H1 (cell line): ENCODE data around the gene CXXC5. TPM values are rescaled to one million over a fixed set of nuclear protein-coding genes. Genes with fewer than 3 reads are reported as not detected.

Source experiments
- CTCF ChIA-PET: fragments of 300-600 bp; sonication (Branson Sonifier 250); formaldehyde crosslinking; loops from one replicate; lab custom pipeline; 2021; ENCODE audit not compliant: partially characterized antibody; lab: Charles Lee
- POLR2A ChIA-PET: fragments of 300-600 bp; sonication (Branson Sonifier 250); formaldehyde crosslinking; loops from one replicate; lab custom pipeline; 2021; ENCODE audit warnings: inconsistent platforms; ENCODE audit not compliant: partially characterized antibody; lab: Charles Lee
- DNase-seq, 2 experiments: peaks; one replicate each; pipeline versions ENCODE4 v3.0.0 to v3.0.0-alpha.2; 2010 to 2022; ENCODE audit warnings: low spot score in 2 of 2, low read depth in 1 of 2, mixed read lengths in 1 of 2
- FAIRE-seq: peaks from 2 replicates; lab custom pipeline; 2011; peaks lifted over from hg19 to GRCh38; lab: Jason Lieb, UNC
- H2AFZ ChIP-seq: 2 replicates; pipeline ENCODE4 v1.8.1; 2012; ENCODE audit warnings: low read length, inconsistent platforms
- H2AK5ac ChIP-seq: 2 replicates; pipeline ENCODE4 v1.6.1; 2013; ENCODE audit warnings: low read depth, low read length
- H2BK120ac ChIP-seq: replicated peaks from 2 replicates; pipeline ENCODE3; 2013; ENCODE audit warnings: low read depth, low read length, inconsistent platforms
- H2BK12ac ChIP-seq: 2 replicates; pipeline ENCODE4 v1.6.1; 2013; ENCODE audit warnings: low read depth, low read length
- H2BK15ac ChIP-seq: 2 replicates; pipeline ENCODE4 v1.6.1; 2013; ENCODE audit warnings: low read length
- H2BK20ac ChIP-seq: 2 replicates; pipeline ENCODE4 v1.6.1; 2013; ENCODE audit warnings: low read length
- H2BK5ac ChIP-seq: 2 replicates; pipeline ENCODE4 v1.6.1; 2013; ENCODE audit warnings: low read depth, low read length
- H3K14ac ChIP-seq: 2 replicates; pipeline ENCODE4 v1.6.1; 2013; ENCODE audit warnings: inconsistent platforms; ENCODE audit not compliant: insufficient read length
- H3K18ac ChIP-seq: 2 replicates; pipeline ENCODE4 v1.6.1; 2013; ENCODE audit warnings: low read length; ENCODE audit errors: extremely low read depth
- H3K23ac ChIP-seq: 2 replicates; pipeline ENCODE4 v1.6.1; 2013; ENCODE audit warnings: inconsistent platforms; ENCODE audit not compliant: insufficient read length
- H3K23me2 ChIP-seq: 2 replicates; pipeline ENCODE4 v1.6.1; 2013; ENCODE audit warnings: low read depth, low read length
- H3K27ac ChIP-seq: 2 replicates; pipeline ENCODE4 v1.6.1; 2011; ENCODE audit warnings: low read depth, low read length, inconsistent platforms
- H3K27me3 ChIP-seq, 4 experiments: replicated peaks in 1 of 4; 1 replicate in 1 of 4; 2 replicates in 3 of 4; pipeline versions ENCODE4 v1.6.1 to v1.8.1; 2011 to 2013; ENCODE audit warnings: low read length in 3 of 4, mild to moderate bottlenecking in 3 of 4, inconsistent platforms in 2 of 4, mixed read lengths in 2 of 4, moderate library complexity in 1 of 4; ENCODE audit not compliant: control insufficient read depth in 3 of 4, insufficient read depth in 3 of 4; ENCODE audit errors: extremely low read depth in 1 of 4
- H3K36me3 ChIP-seq, 4 experiments: 2 replicates each; pipeline versions ENCODE4 v1.6.1 to v1.8.1; 2011 to 2013; ENCODE audit warnings: mild to moderate bottlenecking in 4 of 4, low read length in 3 of 4, moderate library complexity in 2 of 4, control low read depth in 1 of 4, inconsistent platforms in 1 of 4; ENCODE audit not compliant: insufficient read depth in 4 of 4, control insufficient read depth in 2 of 4
- H3K4ac ChIP-seq: replicated peaks from 2 replicates; pipeline ENCODE3; 2013; ENCODE audit warnings: low read length, low read depth, mixed read lengths, inconsistent platforms; ENCODE audit not compliant: insufficient read length
- H3K4me1 ChIP-seq, 4 experiments: replicated peaks in 1 of 4; 1 replicate in 1 of 4; 2 replicates in 3 of 4; pipeline versions ENCODE4 v1.6.1 to v1.8.1; 2011 to 2013; ENCODE audit warnings: low read length in 3 of 4, inconsistent platforms in 2 of 4, mixed read lengths in 1 of 4; ENCODE audit not compliant: insufficient read depth in 4 of 4, control insufficient read depth in 3 of 4
- H3K4me2 ChIP-seq, 2 experiments: 2 replicates each; pipeline versions ENCODE4 v1.6.1 to v1.8.1; 2011 to 2013; ENCODE audit warnings: low read depth in 2 of 2, low read length in 2 of 2, control low read depth in 1 of 2, inconsistent platforms in 1 of 2, mild to moderate bottlenecking in 1 of 2; ENCODE audit not compliant: insufficient read depth in 1 of 2
- H3K4me3 ChIP-seq, 4 experiments: fragments of 200-600, 300-600 bp in 1 of 4; sonication (generic), shearing (Covaris generic), sonication (Bioruptor Twin) in 1 of 4; 2 replicates each; pipeline versions ENCODE4 v1.5.1 to v1.8.1; 2011 to 2016; ENCODE audit warnings: low read length in 4 of 4, low read depth in 3 of 4, control low read depth in 2 of 4, inconsistent platforms in 2 of 4, mild to moderate bottlenecking in 2 of 4, mixed read lengths in 1 of 4, moderate library complexity in 1 of 4; ENCODE audit not compliant: insufficient read depth in 2 of 4; ENCODE audit errors: extremely low read depth in 1 of 4
- H3K56ac ChIP-seq: replicated peaks from 2 replicates; pipeline ENCODE3; 2013; ENCODE audit warnings: low read depth, mild to moderate bottlenecking, mixed read lengths, low read length, inconsistent platforms; ENCODE audit not compliant: insufficient read length
- H3K79me1 ChIP-seq: 2 replicates; pipeline ENCODE4 v1.6.1; 2013; ENCODE audit warnings: low read depth, low read length, control low read depth
- H3K79me2 ChIP-seq, 2 experiments: 2 replicates each; pipeline versions ENCODE4 v1.6.1 to v1.8.1; 2012 to 2013; ENCODE audit warnings: low read length in 2 of 2, mild to moderate bottlenecking in 2 of 2, inconsistent platforms in 1 of 2; ENCODE audit not compliant: insufficient read depth in 2 of 2, control insufficient read depth in 1 of 2
- H3K9ac ChIP-seq, 4 experiments: replicated peaks in 1 of 4; 1 replicate in 1 of 4; 2 replicates in 3 of 4; pipeline versions ENCODE4 v1.6.1 to v1.8.1; 2011 to 2013; ENCODE audit warnings: low read depth in 3 of 4, low read length in 3 of 4, control low read depth in 2 of 4, mild to moderate bottlenecking in 2 of 4, moderate library complexity in 2 of 4, inconsistent platforms in 1 of 4; ENCODE audit errors: extremely low read depth in 1 of 4
- H3K9me3 ChIP-seq, 2 experiments: 2 replicates each; pipeline versions ENCODE4 v1.6.1 to v1.8.1; 2012 to 2013; ENCODE audit warnings: mild to moderate bottlenecking in 2 of 2, moderate library complexity in 2 of 2, control low read depth in 1 of 2, inconsistent platforms in 1 of 2, low read depth in 1 of 2, low read length in 1 of 2, mixed read lengths in 1 of 2; ENCODE audit not compliant: insufficient read depth in 2 of 2
- H4K20me1 ChIP-seq, 2 experiments: replicated peaks in 1 of 2; 2 replicates each; pipeline versions ENCODE3 to v1.8.1; 2011 to 2013; ENCODE audit warnings: inconsistent platforms in 2 of 2, low read length in 2 of 2, mild to moderate bottlenecking in 1 of 2; ENCODE audit not compliant: insufficient read depth in 2 of 2, control insufficient read depth in 1 of 2
- H4K5ac ChIP-seq: 2 replicates; pipeline ENCODE4 v1.6.1; 2013; ENCODE audit warnings: low read length, low read depth, mixed read lengths, inconsistent platforms; ENCODE audit not compliant: insufficient read length
- H4K8ac ChIP-seq: 2 replicates; pipeline ENCODE4 v1.8.0; 2013; ENCODE audit warnings: mild to moderate bottlenecking, moderate library complexity, low read length, inconsistent platforms; ENCODE audit not compliant: insufficient read depth; ENCODE audit errors: extremely low read depth
- H4K91ac ChIP-seq: replicated peaks from 2 replicates; pipeline ENCODE3; 2013; ENCODE audit warnings: low read length, mixed read lengths, inconsistent platforms; ENCODE audit not compliant: insufficient read length
- ASH2L ChIP-seq: fragments of 200-600, 300-600 bp; sonication (generic); IDR thresholded peaks from one replicate; pipeline ENCODE4 v1.7.1; 2017; ENCODE audit warnings: low read length
- BACH1 ChIP-seq: IDR thresholded peaks from 2 replicates; pipeline ENCODE4 v1.6.1; 2012; ENCODE audit warnings: low read length, improper control_type of control experiment
- CHD1 ChIP-seq: IDR thresholded peaks from 2 replicates; pipeline ENCODE4 v1.6.1; 2012; ENCODE audit warnings: low read depth, low read length, improper control_type of control experiment
- CTBP2 ChIP-seq: IDR thresholded peaks from 2 replicates; pipeline ENCODE4 v1.7.0; 2011; ENCODE audit warnings: borderline replicate concordance, mild to moderate bottlenecking, moderate library complexity, mixed read lengths, low read length; ENCODE audit not compliant: insufficient read depth, insufficient read length
- EP300 ChIP-seq, 2 experiments: IDR thresholded peaks; 1 replicate in 1 of 2; 2 replicates in 1 of 2; pipeline ENCODE4 v1.6.1; 2011 to 2012; ENCODE audit warnings: low read depth in 2 of 2, low read length in 2 of 2, mild to moderate bottlenecking in 2 of 2, borderline replicate concordance in 1 of 2, inconsistent platforms in 1 of 2, moderate library complexity in 1 of 2
- FOSL1 ChIP-seq: IDR thresholded peaks from 2 replicates; pipeline ENCODE4 v1.6.1; 2011; ENCODE audit warnings: mild to moderate bottlenecking, low read depth, low read length, moderate library complexity; ENCODE audit not compliant: insufficient read depth
- HDAC2 ChIP-seq, 2 experiments: fragments of 300-600 bp in 1 of 2; sonication (generic) in 1 of 2; IDR thresholded peaks; 2 replicates each; pipeline ENCODE4 v1.6.1; 2011 to 2012; ENCODE audit warnings: low read depth in 2 of 2, low read length in 2 of 2, mild to moderate bottlenecking in 2 of 2, moderate library complexity in 2 of 2, borderline replicate concordance in 1 of 2, inconsistent platforms in 1 of 2
- JUND ChIP-seq: IDR thresholded peaks from 2 replicates; pipeline ENCODE4 v1.6.1; 2011; ENCODE audit warnings: mild to moderate bottlenecking, improper control_type of control experiment, low read length
- MAFK ChIP-seq: IDR thresholded peaks from 2 replicates; pipeline ENCODE4 v1.6.1; 2012; ENCODE audit warnings: low read depth, mild to moderate bottlenecking, improper control_type of control experiment, low read length
- MAX ChIP-seq: IDR thresholded peaks from 2 replicates; pipeline ENCODE4 v1.6.1; 2012; ENCODE audit warnings: inconsistent platforms
- POU5F1 ChIP-seq: IDR thresholded peaks from 2 replicates; pipeline ENCODE4 v1.6.1; 2011; ENCODE audit warnings: low read depth, mild to moderate bottlenecking, low read length, moderate library complexity
- SAP30 ChIP-seq: fragments of 300-600 bp; sonication (generic); IDR thresholded peaks from 2 replicates; pipeline ENCODE4 v1.7.1; 2012; ENCODE audit warnings: low read length, moderate library complexity, mild to moderate bottlenecking, inconsistent platforms; ENCODE audit not compliant: insufficient read depth, insufficient replicate concordance
- TCF12 ChIP-seq: IDR thresholded peaks from 2 replicates; pipeline ENCODE4 v1.6.1; 2011; ENCODE audit warnings: low read depth, mild to moderate bottlenecking, low read length
- WGBS, 2 experiments: shearing (Covaris generic) in 1 of 2; methylation state at CpG; one replicate each; pipeline versions ENCODE4 v1.1.6 to v1.1.7; 2013 to 2015; ENCODE audit warnings: low lambda C conversion rate in 2 of 2, mixed read lengths in 2 of 2, inconsistent platforms in 1 of 2, low coverage in 1 of 2, missing lambda C conversion rate in 1 of 2; ENCODE audit not compliant: insufficient replicate concordance in 2 of 2, insufficient coverage in 1 of 2, insufficient read length in 1 of 2; ENCODE audit errors: extremely low coverage in 1 of 2, missing lambda C conversion rate in 1 of 2; 5-methylcytosine and 5-hydroxymethylcytosine counted together
- polyA plus RNA-seq, 7 experiments: library from polyadenylated mRNA; depleted of rRNA in 3 of 7; stranded (reverse) in 5 of 7; unstranded in 2 of 7; fragments of >200 nt in 5 of 7; fragments of 200-250 nt in 2 of 7; gene quantifications; 1 replicate in 5 of 7; 2 replicates in 1 of 7; 4 replicates in 1 of 7; pipeline versions ENCODE4 v1.2.1 to v1.2.3, GENCODE V29; 2011 to 2013; ENCODE audit warnings: missing spikeins in 2 of 7, mixed read lengths in 2 of 7
- total RNA-seq: library from RNA; stranded (reverse); fragmentation: NEBNext Ultra II Directional; extraction: Animal tissue kit (Norgen Biotek cat#: 25700); gene quantifications from 2 replicates; pipeline ENCODE4 v1.2.1, GENCODE V29; 2021

Gene CXXC5
- total and polyA plus RNA-seq, 2 of the 8 experiments (the other 6 are each of a cell fraction or from before 2014, with no cell fraction given): 61.4 to 74.0 TPM

DNA sequence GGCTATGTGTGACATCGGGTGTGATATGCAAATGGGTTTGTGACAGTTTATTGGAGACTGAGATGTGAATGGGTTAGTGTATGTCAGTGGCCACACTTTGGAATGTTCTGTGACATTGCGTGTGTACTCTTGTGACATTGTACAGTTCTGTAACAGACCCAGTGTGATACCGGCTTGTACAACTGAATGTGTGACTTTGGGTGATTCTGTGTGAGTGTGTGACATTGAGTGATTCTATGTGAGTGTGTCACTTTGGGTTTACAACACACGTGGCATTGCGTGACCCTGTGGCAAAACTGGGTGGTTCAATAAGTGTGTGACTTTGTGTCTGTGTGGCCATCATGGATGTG, 38.2 kb downstream of the CXXC5 start:
- Histone ChIP-seq H3K23ac (no peak overlapping the region), H3K4me3 (no peak overlapping the region), H3K18ac (peak overlapping the region; percentile 38; the same call in 1 of the 2 replicates), H2BK12ac (peak overlapping the region; percentile 99), H3K56ac (no peak overlapping the region), H3K23me2 (no peaks in the 10 kb centered on the region), H3K9ac (no peak overlapping the region), H3K27ac (no peak overlapping the region), H2AK5ac (peak overlapping the region; percentile 97), H3K14ac (no peak overlapping the region), H2BK120ac (no peak overlapping the region), H3K4ac (peak overlapping the region; percentile 86), H4K91ac (peak overlapping the region; percentile 86), H3K4me1 (peaks cover 39 to 69% (median 61%) of the 10 kb centered on the region in 4 experiments), H3K27me3 (no peaks in the 10 kb centered on the region; a peak in 1 of 7 replicates), H2AFZ (no peak overlapping the region), H4K20me1 (peaks cover 14 to 35% of the 10 kb centered on the region in 2 experiments), H4K8ac (no peak overlapping the region), H2BK5ac (peak overlapping the region; percentile 67; the same call in 1 of the 2 replicates), H3K79me2 (no peaks in the 10 kb centered on the region), H3K36me3 (peaks cover under 1 to 7% (median 2%) of the 10 kb centered on the region in 4 experiments; a peak in 2 of 8 replicates), H3K79me1 (peaks cover 7% of the 10 kb centered on the region), H4K5ac (no peak overlapping the region), H3K4me2 (0 out of 4 replicates have a peak overlapping the region, but pooled peaks of 1 of the 2 experiments have one; percentile 8), H2BK15ac (peak overlapping the region; percentile 99), H3K9me3 (no peaks in the 10 kb centered on the region), H2BK20ac (peak overlapping the region; percentile 76; the same call in 1 of the 2 replicates)
- WGBS, 2 experiments: 89% methylated on average over 5 of the region's 5 CpGs; no CpG with 5 or more reads in 1 of the 2 experiments
- DNase-seq (no peak), FAIRE-seq (no peak)
- ChIA-PET POLR2A (interaction anchor here (3.1 to 9.8 kb wide), 4 partner anchors 10 to 38 kb away, joined by 15 to 76 read pairs (median 42); partner anchors contain the start of gene CXXC5), CTCF (interaction anchor here (1.2 to 5.5 kb wide), 8 partner anchors 9 to 80 kb away, joined by 3 to 38 read pairs (median 18); no protein-coding TSS in a partner anchor)
- TF ChIP-seq CHD1 (no peak), HDAC2 (IDR thresholded peaks at IDR 0.05; ENCODE audit: borderline replicate concordance in 1 of 2, low read depth in 2 of 2, low read length in 2 of 2) (no peak), JUND (no peak), CTBP2 (no peak), SAP30 (no peak), MAX (no peak), TCF12 (no peak), EP300 (IDR thresholded peaks at IDR 0.05; ENCODE audit: borderline replicate concordance in 1 of 2, low read depth in 2 of 2, low read length in 2 of 2) (no peak), MAFK (no peak), POU5F1 (no peak), BACH1 (no peak), FOSL1 (no peak), ASH2L (no peak)
